ENCODE results near the gene TAP1. TPM values are rescaled to one million over a fixed set of nuclear protein-coding genes. Genes with fewer than 3 reads are reported as not detected.

The TAP1 gene
- total and polyA plus RNA-seq, 2 of the 8 experiments (the other 6 are each of a cell fraction or from before 2014, with no cell fraction given): 16.8 to 22.0 TPM

DNA sequence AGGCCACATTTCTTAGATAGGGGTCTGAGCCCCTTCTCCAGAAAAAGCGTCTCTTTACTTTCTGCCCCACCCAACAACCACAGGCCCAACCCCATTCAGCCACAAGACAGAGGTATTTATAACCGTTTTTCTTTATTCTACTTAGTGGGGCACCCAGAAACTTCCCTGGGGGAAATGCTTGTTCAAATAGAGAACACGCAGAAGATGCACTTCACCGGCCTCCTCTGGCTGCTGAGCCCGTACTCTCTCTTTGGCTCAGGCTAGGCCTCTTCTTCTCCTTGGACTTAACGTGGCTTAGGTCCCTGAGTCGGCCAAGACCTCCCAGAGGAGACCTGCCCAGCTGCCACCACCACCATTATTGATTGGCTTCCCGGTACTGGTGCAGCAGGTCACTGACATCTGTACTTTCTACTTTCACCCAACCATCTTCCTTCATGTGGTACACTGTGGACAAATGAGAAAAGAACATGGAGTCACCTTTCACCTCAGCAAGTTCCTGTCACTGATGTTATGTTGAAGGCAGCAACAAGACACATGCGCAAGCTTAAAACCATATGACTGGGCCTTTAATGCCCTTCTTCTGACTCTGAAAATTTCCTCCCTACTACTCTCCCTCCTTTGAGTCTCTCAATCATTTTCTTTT is 12.8 kb downstream of the TAP1 start (continued):
- TF ChIP-seq, protein P1, sequence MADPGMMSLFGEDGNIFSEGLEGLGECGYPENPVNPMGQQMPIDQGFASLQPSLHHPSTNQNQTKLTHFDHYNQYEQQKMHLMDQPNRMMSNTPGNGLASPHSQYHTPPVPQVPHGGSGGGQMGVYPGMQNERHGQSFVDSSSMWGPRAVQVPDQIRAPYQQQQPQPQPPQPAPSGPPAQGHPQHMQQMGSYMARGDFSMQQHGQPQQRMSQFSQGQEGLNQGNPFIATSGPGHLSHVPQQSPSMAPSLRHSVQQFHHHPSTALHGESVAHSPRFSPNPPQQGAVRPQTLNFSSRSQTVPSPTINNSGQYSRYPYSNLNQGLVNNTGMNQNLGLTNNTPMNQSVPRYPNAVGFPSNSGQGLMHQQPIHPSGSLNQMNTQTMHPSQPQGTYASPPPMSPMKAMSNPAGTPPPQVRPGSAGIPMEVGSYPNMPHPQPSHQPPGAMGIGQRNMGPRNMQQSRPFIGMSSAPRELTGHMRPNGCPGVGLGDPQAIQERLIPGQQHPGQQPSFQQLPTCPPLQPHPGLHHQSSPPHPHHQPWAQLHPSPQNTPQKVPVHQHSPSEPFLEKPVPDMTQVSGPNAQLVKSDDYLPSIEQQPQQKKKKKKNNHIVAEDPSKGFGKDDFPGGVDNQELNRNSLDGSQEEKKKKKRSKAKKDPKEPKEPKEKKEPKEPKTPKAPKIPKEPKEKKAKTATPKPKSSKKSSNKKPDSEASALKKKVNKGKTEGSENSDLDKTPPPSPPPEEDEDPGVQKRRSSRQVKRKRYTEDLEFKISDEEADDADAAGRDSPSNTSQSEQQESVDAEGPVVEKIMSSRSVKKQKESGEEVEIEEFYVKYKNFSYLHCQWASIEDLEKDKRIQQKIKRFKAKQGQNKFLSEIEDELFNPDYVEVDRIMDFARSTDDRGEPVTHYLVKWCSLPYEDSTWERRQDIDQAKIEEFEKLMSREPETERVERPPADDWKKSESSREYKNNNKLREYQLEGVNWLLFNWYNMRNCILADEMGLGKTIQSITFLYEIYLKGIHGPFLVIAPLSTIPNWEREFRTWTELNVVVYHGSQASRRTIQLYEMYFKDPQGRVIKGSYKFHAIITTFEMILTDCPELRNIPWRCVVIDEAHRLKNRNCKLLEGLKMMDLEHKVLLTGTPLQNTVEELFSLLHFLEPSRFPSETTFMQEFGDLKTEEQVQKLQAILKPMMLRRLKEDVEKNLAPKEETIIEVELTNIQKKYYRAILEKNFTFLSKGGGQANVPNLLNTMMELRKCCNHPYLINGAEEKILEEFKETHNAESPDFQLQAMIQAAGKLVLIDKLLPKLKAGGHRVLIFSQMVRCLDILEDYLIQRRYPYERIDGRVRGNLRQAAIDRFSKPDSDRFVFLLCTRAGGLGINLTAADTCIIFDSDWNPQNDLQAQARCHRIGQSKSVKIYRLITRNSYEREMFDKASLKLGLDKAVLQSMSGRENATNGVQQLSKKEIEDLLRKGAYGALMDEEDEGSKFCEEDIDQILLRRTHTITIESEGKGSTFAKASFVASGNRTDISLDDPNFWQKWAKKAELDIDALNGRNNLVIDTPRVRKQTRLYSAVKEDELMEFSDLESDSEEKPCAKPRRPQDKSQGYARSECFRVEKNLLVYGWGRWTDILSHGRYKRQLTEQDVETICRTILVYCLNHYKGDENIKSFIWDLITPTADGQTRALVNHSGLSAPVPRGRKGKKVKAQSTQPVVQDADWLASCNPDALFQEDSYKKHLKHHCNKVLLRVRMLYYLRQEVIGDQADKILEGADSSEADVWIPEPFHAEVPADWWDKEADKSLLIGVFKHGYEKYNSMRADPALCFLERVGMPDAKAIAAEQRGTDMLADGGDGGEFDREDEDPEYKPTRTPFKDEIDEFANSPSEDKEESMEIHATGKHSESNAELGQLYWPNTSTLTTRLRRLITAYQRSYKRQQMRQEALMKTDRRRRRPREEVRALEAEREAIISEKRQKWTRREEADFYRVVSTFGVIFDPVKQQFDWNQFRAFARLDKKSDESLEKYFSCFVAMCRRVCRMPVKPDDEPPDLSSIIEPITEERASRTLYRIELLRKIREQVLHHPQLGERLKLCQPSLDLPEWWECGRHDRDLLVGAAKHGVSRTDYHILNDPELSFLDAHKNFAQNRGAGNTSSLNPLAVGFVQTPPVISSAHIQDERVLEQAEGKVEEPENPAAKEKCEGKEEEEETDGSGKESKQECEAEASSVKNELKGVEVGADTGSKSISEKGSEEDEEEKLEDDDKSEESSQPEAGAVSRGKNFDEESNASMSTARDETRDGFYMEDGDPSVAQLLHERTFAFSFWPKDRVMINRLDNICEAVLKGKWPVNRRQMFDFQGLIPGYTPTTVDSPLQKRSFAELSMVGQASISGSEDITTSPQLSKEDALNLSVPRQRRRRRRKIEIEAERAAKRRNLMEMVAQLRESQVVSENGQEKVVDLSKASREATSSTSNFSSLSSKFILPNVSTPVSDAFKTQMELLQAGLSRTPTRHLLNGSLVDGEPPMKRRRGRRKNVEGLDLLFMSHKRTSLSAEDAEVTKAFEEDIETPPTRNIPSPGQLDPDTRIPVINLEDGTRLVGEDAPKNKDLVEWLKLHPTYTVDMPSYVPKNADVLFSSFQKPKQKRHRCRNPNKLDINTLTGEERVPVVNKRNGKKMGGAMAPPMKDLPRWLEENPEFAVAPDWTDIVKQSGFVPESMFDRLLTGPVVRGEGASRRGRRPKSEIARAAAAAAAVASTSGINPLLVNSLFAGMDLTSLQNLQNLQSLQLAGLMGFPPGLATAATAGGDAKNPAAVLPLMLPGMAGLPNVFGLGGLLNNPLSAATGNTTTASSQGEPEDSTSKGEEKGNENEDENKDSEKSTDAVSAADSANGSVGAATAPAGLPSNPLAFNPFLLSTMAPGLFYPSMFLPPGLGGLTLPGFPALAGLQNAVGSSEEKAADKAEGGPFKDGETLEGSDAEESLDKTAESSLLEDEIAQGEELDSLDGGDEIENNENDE (IDR thresholded peaks at IDR 0.05; ENCODE audit: insufficient replicate concordance, low read length): no peak
- TF ChIP-seq MAFK (IDR thresholded peaks at IDR 0.05; ENCODE audit: low read depth, low read length): no peak
- no peak for TF ChIP-seq TCF12 (IDR thresholded peaks at IDR 0.05; ENCODE audit: low read depth, low read length)
- TF ChIP-seq SRF (IDR thresholded peaks at IDR 0.05; ENCODE audit: low read depth, low read length): no peak
- no peak for TF ChIP-seq TAF1 (IDR thresholded peaks at IDR 0.05; ENCODE audit: low read depth, low read length)
- no peak for TF ChIP-seq CBX5 (IDR thresholded peaks at IDR 0.05; ENCODE audit: low read depth, low read length)
- no peak for TF ChIP-seq BACH1 (IDR thresholded peaks at IDR 0.05; ENCODE audit: low read length)
- TF ChIP-seq, protein P2, sequence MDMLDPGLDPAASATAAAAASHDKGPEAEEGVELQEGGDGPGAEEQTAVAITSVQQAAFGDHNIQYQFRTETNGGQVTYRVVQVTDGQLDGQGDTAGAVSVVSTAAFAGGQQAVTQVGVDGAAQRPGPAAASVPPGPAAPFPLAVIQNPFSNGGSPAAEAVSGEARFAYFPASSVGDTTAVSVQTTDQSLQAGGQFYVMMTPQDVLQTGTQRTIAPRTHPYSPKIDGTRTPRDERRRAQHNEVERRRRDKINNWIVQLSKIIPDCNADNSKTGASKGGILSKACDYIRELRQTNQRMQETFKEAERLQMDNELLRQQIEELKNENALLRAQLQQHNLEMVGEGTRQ (IDR thresholded peaks at IDR 0.05; ENCODE audit: low read length): no peak

Measured in H1 (cell line).